GM23338 (cell line): ENCODE data around the gene IGF1R. TPM values are rescaled to one million over a fixed set of nuclear protein-coding genes. Genes with fewer than 3 reads are reported as not detected.

Experiments
- ATAC-seq: fragments of 200-7000 bp; cut with Tn5 transposase; 3 replicates; pipeline ENCODE4 v1.9.1; 2020
- DNase-seq: peaks from one replicate; pipeline ENCODE4 v3.0.0-alpha.2; 2015; ENCODE audit warnings: low spot score
- H2AFZ ChIP-seq: fragments of 200-600 bp; sonication (generic); 2 replicates; pipeline ENCODE4 v1.8.0; 2016; ENCODE audit warnings: antibody characterized with exemption, mild to moderate bottlenecking, moderate library complexity
- H3F3A ChIP-seq: fragments of 200-600 bp; sonication (generic); replicated peaks from 2 replicates; pipeline ENCODE4 v1.8.0; 2017; ENCODE audit warnings: antibody characterized with exemption, mixed run types, low read depth
- H3K27ac ChIP-seq: fragments of 200-600 bp; sonication (generic); 2 replicates; pipeline ENCODE4 v1.6.1; 2016; ENCODE audit warnings: low read depth
- H3K27me3 ChIP-seq: fragments of 200-600 bp; sonication (generic); 2 replicates; pipeline ENCODE4 v1.8.0; 2016; ENCODE audit warnings: mild to moderate bottlenecking, mixed run types, moderate library complexity; ENCODE audit not compliant: insufficient read depth
- H3K36me3 ChIP-seq: fragments of 200-600 bp; sonication (generic); 2 replicates; pipeline ENCODE4 v1.8.0; 2016; ENCODE audit warnings: mild to moderate bottlenecking; ENCODE audit not compliant: insufficient read depth
- H3K4me1 ChIP-seq: fragments of 200-600 bp; sonication (generic); 2 replicates; pipeline ENCODE4 v1.8.0; 2016; ENCODE audit warnings: mild to moderate bottlenecking, moderate library complexity; ENCODE audit not compliant: insufficient read depth
- H3K4me2 ChIP-seq: fragments of 200-600 bp; sonication (generic); 2 replicates; pipeline ENCODE4 v1.7.1; 2017; ENCODE audit warnings: mixed run types
- H3K4me3 ChIP-seq: fragments of 200-600 bp; sonication (generic); 2 replicates; pipeline ENCODE4 v1.6.1; 2016; ENCODE audit warnings: mixed run types
- H3K79me2 ChIP-seq: fragments of 200-600 bp; sonication (generic); replicated peaks from 2 replicates; pipeline ENCODE4 v1.8.0; 2017; ENCODE audit warnings: mild to moderate bottlenecking; ENCODE audit not compliant: insufficient read depth
- H3K9me2 ChIP-seq: fragments of 200-600 bp; sonication (generic); 2 replicates; pipeline ENCODE4 v1.8.0; 2017; ENCODE audit not compliant: insufficient read depth
- H4K20me1 ChIP-seq: fragments of 200-600 bp; sonication (generic); replicated peaks from 2 replicates; pipeline ENCODE4 v1.8.0; 2017; ENCODE audit warnings: mild to moderate bottlenecking; ENCODE audit not compliant: insufficient read depth
- H3K27ac Mint-ChIP-seq: 2 replicates; pipeline ENCODE4 v1.8.0; 2020; ENCODE audit warnings: inconsistent platforms, mild to moderate bottlenecking, moderate library complexity, mixed read lengths
- H3K27me3 Mint-ChIP-seq: 3 replicates; pipeline ENCODE4 v1.8.0; 2022; ENCODE audit warnings: low read depth, mild to moderate bottlenecking, moderate library complexity, mixed read lengths, inconsistent platforms; ENCODE audit not compliant: insufficient read depth, poor library complexity
- H3K36me3 Mint-ChIP-seq: 3 replicates; pipeline ENCODE4 v1.8.0; 2021; ENCODE audit warnings: low read depth, mild to moderate bottlenecking, inconsistent platforms, moderate library complexity, mixed read lengths
- H3K4me1 Mint-ChIP-seq: 3 replicates; pipeline ENCODE4 v1.8.0; 2020; ENCODE audit warnings: mild to moderate bottlenecking, inconsistent platforms, mixed read lengths
- H3K4me3 Mint-ChIP-seq: 3 replicates; pipeline ENCODE4 v1.8.0; 2021; ENCODE audit warnings: moderate library complexity, mild to moderate bottlenecking, inconsistent platforms, mixed read lengths
- H3K9me3 Mint-ChIP-seq: 3 replicates; pipeline ENCODE4 v1.8.0; 2020; ENCODE audit warnings: moderate library complexity, mild to moderate bottlenecking, inconsistent platforms, mixed read lengths
- CREB1 ChIP-seq: fragments of 250-450 bp; sonication (Bioruptor Pico); IDR thresholded peaks from 2 replicates; pipeline ENCODE4 v1.5.0; 2020; ENCODE audit warnings: low read depth, mild to moderate bottlenecking, moderate library complexity
- EZH2phosphoT487 ChIP-seq: fragments of 200-600 bp; sonication (generic); IDR thresholded peaks from one replicate; pipeline ENCODE4 v1.8.1; 2018; ENCODE audit warnings: antibody characterized with exemption; ENCODE audit not compliant: unreplicated experiment
- JUNB ChIP-seq: IDR thresholded peaks from one replicate; pipeline ENCODE4 v1.6.1; 2016; ENCODE audit warnings: antibody characterized with exemption; ENCODE audit not compliant: unreplicated experiment
- NANOG ChIP-seq: IDR thresholded peaks from 2 replicates; pipeline ENCODE4 v1.6.1; 2016; ENCODE audit warnings: antibody characterized with exemption, borderline replicate concordance
- POLR2AphosphoS5 ChIP-seq: IDR thresholded peaks from 2 replicates; pipeline ENCODE4 v1.6.1; 2016; ENCODE audit warnings: antibody characterized with exemption, low read depth
- STAT1 ChIP-seq: IDR thresholded peaks from one replicate; pipeline ENCODE4 v1.6.1; 2016; ENCODE audit warnings: antibody characterized with exemption; ENCODE audit not compliant: unreplicated experiment
- ZNF114 ChIP-seq: fragments of 250-450 bp; sonication (Bioruptor Pico); IDR thresholded peaks from 2 replicates; pipeline ENCODE4 v1.5.0; 2020; ENCODE audit warnings: mild to moderate bottlenecking, moderate library complexity
- ZNF331 ChIP-seq: fragments of 250-450 bp; sonication (Bioruptor Pico); IDR thresholded peaks from 2 replicates; pipeline ENCODE4 v1.5.0; 2020; ENCODE audit warnings: low read depth, mild to moderate bottlenecking, moderate library complexity
- polyA plus RNA-seq: library from polyadenylated mRNA; unstranded; fragments of >200 nt; fragmentation: Nextera tagmentation; extraction: Ambion mirVana; gene quantifications from 2 replicates; pipeline ENCODE4 v1.2.1, GENCODE V29; 2016
- total RNA-seq: library from RNA; depleted of rRNA; stranded (reverse); fragments of >200 nt; shearing (Covaris generic); gene quantifications from 2 replicates; pipeline ENCODE4 v1.2.3, GENCODE V29; 2014
- TF ChIP-seq, protein P1 (sequence below), 2 experiments: fragments of 200-600 bp in 1 of 2; sonication (generic) in 1 of 2; conservative IDR thresholded peaks; 2 replicates each; pipeline versions ENCODE4 v1.5.1 to v1.6.1; 2016 to 2017; ENCODE audit warnings: antibody characterized with exemption in 2 of 2, low read depth in 2 of 2, mild to moderate bottlenecking in 2 of 2, moderate library complexity in 1 of 2
- TF ChIP-seq, protein P2 (sequence below): fragments of 250-450 bp; sonication (Bioruptor Pico); IDR thresholded peaks from 2 replicates; pipeline ENCODE4 v1.5.0; 2020; ENCODE audit warnings: mild to moderate bottlenecking, moderate library complexity
- TF ChIP-seq, protein P3 (sequence below): IDR thresholded peaks from one replicate; pipeline ENCODE4 v1.6.1; 2018; ENCODE audit warnings: antibody characterized with exemption; ENCODE audit not compliant: unreplicated experiment
- TF ChIP-seq, protein P4 (sequence below): IDR thresholded peaks from 2 replicates; pipeline ENCODE4 v1.6.1; 2016; ENCODE audit warnings: antibody characterized with exemption

IGF1R gene
- total and polyA plus RNA-seq, 2 experiments from 2014 or later: 20.4 to 92.2 TPM

DNA sequence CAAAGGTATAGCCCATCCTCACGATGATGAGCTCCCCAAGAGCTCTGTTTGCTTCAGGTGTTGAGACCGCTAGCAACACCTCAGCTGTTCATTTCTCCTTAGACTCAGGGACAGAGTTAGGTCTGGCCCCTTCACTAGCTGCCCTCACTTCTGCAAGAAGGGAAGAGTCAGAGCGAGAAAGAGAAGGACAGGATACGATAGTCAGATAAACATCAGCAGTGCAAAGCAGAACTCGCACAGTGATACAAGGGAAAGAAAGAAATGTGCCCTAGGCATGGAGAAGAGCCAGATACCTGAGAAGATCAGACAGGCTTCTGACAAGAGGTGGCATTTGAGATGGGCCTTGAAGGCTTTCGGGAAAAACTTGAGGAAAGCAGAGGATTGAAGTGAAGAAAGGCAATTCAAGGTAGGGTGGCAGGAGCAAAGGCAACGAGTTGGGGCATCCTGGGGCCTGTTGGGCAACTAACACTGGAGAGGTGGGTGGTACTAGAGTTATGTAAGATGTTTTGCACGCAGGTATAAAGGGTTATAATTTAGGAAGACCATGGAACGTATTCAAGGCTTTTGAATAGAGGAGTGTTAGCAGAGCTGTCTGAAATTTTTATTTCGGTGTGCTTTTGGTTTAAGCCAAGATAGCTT is 253.2 kb downstream of the IGF1R start (continued):
- TF ChIP-seq, protein P1, sequence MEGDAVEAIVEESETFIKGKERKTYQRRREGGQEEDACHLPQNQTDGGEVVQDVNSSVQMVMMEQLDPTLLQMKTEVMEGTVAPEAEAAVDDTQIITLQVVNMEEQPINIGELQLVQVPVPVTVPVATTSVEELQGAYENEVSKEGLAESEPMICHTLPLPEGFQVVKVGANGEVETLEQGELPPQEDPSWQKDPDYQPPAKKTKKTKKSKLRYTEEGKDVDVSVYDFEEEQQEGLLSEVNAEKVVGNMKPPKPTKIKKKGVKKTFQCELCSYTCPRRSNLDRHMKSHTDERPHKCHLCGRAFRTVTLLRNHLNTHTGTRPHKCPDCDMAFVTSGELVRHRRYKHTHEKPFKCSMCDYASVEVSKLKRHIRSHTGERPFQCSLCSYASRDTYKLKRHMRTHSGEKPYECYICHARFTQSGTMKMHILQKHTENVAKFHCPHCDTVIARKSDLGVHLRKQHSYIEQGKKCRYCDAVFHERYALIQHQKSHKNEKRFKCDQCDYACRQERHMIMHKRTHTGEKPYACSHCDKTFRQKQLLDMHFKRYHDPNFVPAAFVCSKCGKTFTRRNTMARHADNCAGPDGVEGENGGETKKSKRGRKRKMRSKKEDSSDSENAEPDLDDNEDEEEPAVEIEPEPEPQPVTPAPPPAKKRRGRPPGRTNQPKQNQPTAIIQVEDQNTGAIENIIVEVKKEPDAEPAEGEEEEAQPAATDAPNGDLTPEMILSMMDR (conservative IDR thresholded peaks at IDR 0.05; ENCODE audit: low read depth in 2 of 2): no peak
- TF ChIP-seq, protein P2, sequence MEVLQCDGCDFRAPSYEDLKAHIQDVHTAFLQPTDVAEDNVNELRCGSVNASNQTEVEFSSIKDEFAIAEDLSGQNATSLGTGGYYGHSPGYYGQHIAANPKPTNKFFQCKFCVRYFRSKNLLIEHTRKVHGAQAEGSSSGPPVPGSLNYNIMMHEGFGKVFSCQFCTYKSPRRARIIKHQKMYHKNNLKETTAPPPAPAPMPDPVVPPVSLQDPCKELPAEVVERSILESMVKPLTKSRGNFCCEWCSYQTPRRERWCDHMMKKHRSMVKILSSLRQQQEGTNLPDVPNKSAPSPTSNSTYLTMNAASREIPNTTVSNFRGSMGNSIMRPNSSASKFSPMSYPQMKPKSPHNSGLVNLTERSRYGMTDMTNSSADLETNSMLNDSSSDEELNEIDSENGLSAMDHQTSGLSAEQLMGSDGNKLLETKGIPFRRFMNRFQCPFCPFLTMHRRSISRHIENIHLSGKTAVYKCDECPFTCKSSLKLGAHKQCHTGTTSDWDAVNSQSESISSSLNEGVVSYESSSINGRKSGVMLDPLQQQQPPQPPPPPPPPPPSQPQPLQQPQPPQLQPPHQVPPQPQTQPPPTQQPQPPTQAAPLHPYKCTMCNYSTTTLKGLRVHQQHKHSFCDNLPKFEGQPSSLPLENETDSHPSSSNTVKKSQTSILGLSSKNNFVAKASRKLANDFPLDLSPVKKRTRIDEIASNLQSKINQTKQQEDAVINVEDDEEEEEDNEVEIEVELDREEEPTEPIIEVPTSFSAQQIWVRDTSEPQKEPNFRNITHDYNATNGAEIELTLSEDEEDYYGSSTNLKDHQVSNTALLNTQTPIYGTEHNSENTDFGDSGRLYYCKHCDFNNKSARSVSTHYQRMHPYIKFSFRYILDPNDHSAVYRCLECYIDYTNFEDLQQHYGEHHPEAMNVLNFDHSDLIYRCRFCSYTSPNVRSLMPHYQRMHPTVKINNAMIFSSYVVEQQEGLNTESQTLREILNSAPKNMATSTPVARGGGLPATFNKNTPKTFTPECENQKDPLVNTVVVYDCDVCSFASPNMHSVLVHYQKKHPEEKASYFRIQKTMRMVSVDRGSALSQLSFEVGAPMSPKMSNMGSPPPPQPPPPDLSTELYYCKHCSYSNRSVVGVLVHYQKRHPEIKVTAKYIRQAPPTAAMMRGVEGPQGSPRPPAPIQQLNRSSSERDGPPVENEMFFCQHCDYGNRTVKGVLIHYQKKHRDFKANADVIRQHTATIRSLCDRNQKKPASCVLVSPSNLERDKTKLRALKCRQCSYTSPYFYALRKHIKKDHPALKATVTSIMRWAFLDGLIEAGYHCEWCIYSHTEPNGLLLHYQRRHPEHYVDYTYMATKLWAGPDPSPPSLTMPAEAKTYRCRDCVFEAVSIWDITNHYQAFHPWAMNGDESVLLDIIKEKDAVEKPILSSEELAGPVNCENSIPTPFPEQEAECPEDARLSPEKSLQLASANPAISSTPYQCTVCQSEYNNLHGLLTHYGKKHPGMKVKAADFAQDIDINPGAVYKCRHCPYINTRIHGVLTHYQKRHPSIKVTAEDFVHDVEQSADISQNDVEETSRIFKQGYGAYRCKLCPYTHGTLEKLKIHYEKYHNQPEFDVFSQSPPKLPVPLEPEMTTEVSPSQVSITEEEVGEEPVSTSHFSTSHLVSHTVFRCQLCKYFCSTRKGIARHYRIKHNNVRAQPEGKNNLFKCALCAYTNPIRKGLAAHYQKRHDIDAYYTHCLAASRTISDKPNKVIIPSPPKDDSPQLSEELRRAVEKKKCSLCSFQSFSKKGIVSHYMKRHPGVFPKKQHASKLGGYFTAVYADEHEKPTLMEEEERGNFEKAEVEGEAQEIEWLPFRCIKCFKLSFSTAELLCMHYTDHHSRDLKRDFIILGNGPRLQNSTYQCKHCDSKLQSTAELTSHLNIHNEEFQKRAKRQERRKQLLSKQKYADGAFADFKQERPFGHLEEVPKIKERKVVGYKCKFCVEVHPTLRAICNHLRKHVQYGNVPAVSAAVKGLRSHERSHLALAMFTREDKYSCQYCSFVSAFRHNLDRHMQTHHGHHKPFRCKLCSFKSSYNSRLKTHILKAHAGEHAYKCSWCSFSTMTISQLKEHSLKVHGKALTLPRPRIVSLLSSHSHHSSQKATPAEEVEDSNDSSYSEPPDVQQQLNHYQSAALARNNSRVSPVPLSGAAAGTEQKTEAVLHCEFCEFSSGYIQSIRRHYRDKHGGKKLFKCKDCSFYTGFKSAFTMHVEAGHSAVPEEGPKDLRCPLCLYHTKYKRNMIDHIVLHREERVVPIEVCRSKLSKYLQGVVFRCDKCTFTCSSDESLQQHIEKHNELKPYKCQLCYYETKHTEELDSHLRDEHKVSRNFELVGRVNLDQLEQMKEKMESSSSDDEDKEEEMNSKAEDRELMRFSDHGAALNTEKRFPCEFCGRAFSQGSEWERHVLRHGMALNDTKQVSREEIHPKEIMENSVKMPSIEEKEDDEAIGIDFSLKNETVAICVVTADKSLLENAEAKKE (CRISPR knock-in tag): no peak
- TF ChIP-seq STAT1: no peak

DNA sequence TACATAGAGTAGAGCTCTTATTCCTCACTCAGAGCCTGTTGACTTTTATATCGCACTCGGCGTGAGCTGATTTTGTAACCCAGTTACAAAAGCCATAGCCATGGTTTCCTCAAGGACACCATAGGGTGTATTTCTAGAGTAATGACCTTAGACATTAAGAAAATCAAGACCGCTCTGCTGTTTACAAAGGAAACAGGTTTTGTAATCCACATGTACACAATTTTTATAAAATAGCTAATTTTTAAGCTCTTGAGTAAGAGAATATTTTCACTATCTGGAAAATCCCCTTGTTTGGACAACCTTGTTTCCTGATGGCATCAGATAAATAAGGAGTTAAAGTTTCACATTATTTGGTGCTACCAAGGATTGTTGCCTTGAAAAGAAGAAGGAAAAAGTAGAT is 254.6 kb downstream of the IGF1R start:
- peaks cover 4% of the 10 kb centered on the region for H3K27me3 Mint-ChIP-seq
- peaks cover 28% of the 10 kb centered on the region; the same call in 1 of the 2 replicates for H4K20me1 ChIP-seq
- peaks cover 31% of the 10 kb centered on the region for H3K4me1 ChIP-seq
- no peak overlapping the region for H3K27ac Mint-ChIP-seq
- ATAC-seq (no peak), DNase-seq (no peak)
- H3K9me2 ChIP-seq: no peaks in the 10 kb centered on the region
- H2AFZ ChIP-seq: no peak overlapping the region
- no peaks in the 10 kb centered on the region for H3K27me3 ChIP-seq
- H3K9me3 Mint-ChIP-seq: 0 out of 3 replicates have a peak, but pooled peaks cover 2% of the 10 kb centered on the region
- H3K79me2 ChIP-seq: peaks cover 66% of the 10 kb centered on the region
- no peak overlapping the region for H3K4me2 ChIP-seq
- H3K36me3 ChIP-seq: peaks cover 4% of the 10 kb centered on the region; the same call in 1 of the 2 replicates
- H3K36me3 Mint-ChIP-seq: peaks cover 20% of the 10 kb centered on the region
- H3K27ac ChIP-seq: peak overlapping the region; percentile 22; the same call in 1 of the 2 replicates
- no peak overlapping the region for H3K4me3 ChIP-seq
- H3K4me1 Mint-ChIP-seq: peaks cover 46% of the 10 kb centered on the region
- H3F3A ChIP-seq: no peaks in the 10 kb centered on the region; the same call in 1 of the 2 replicates
- H3K4me3 Mint-ChIP-seq: no peak overlapping the region
- no peak for TF ChIP-seq JUNB
- TF ChIP-seq, protein P3, sequence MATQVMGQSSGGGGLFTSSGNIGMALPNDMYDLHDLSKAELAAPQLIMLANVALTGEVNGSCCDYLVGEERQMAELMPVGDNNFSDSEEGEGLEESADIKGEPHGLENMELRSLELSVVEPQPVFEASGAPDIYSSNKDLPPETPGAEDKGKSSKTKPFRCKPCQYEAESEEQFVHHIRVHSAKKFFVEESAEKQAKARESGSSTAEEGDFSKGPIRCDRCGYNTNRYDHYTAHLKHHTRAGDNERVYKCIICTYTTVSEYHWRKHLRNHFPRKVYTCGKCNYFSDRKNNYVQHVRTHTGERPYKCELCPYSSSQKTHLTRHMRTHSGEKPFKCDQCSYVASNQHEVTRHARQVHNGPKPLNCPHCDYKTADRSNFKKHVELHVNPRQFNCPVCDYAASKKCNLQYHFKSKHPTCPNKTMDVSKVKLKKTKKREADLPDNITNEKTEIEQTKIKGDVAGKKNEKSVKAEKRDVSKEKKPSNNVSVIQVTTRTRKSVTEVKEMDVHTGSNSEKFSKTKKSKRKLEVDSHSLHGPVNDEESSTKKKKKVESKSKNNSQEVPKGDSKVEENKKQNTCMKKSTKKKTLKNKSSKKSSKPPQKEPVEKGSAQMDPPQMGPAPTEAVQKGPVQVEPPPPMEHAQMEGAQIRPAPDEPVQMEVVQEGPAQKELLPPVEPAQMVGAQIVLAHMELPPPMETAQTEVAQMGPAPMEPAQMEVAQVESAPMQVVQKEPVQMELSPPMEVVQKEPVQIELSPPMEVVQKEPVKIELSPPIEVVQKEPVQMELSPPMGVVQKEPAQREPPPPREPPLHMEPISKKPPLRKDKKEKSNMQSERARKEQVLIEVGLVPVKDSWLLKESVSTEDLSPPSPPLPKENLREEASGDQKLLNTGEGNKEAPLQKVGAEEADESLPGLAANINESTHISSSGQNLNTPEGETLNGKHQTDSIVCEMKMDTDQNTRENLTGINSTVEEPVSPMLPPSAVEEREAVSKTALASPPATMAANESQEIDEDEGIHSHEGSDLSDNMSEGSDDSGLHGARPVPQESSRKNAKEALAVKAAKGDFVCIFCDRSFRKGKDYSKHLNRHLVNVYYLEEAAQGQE: no peak
- TF ChIP-seq EZH2phosphoT487: no peak
- no peak for TF ChIP-seq POLR2AphosphoS5
- TF ChIP-seq CREB1: no peak
- no peak for TF ChIP-seq ZNF331 (CRISPR knock-in tag)
- TF ChIP-seq STAT1: no peak
- TF ChIP-seq, protein P4, sequence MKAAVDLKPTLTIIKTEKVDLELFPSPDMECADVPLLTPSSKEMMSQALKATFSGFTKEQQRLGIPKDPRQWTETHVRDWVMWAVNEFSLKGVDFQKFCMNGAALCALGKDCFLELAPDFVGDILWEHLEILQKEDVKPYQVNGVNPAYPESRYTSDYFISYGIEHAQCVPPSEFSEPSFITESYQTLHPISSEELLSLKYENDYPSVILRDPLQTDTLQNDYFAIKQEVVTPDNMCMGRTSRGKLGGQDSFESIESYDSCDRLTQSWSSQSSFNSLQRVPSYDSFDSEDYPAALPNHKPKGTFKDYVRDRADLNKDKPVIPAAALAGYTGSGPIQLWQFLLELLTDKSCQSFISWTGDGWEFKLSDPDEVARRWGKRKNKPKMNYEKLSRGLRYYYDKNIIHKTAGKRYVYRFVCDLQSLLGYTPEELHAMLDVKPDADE: no peak
- no peak for TF ChIP-seq ZNF114
- no peak for TF ChIP-seq NANOG
